22Rv1 (cell line): Measurements from ENCODE around the gene PIP5KL1.

Experiments used
- H3K27ac ChIP-seq: fragments of 450-650 bp; 2 replicates; pipeline ENCODE4 v1.5.1; 2017
- CTCF ChIP-seq: fragments of 450-650 bp; IDR thresholded peaks from 2 replicates; pipeline ENCODE4 v1.5.1; 2017; ENCODE audit warnings: mild to moderate bottlenecking
- ZFX ChIP-seq: fragments of 450-650 bp; IDR thresholded peaks from 2 replicates; pipeline ENCODE4 v1.6.1; 2017; ENCODE audit warnings: antibody characterized with exemption, borderline replicate concordance

PIP5KL1 gene

GRCh38 chr9:127953768-127954505 is 23.4 kb upstream of the PIP5KL1 start:
- no peak for TF ChIP-seq ZFX
- TF ChIP-seq CTCF = no peak
- no peak overlapping the region for H3K27ac ChIP-seq

DNA sequence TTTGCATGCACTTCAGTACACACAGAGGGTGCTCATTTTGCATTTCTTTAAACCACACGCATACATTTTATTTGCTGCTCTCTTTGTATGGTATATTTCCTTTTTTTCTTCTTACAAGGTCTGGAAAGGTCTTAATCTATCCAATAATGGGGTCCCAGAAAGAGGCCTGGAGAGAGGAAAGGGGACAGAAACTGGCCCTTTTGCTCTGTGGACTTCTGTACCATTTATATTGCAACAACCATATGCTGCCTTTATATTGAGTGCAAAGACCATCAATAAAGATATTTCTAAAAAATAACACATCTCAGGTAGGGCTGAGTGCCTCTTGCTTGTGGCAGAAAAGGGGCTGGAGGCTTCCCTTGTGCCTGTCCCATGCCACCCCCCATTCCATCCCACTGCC is 22.6 kb upstream of the PIP5KL1 start:
- no peak overlapping the region for H3K27ac ChIP-seq
- TF ChIP-seq CTCF = no peak
- no peak for TF ChIP-seq ZFX

- H3K27ac ChIP-seq = no peak overlapping the region
- TF ChIP-seq ZFX (no peak), CTCF (no peak)
Observed at GRCh38 chr9:127950513-127951289, 20.1 kb upstream of the PIP5KL1 start.

DNA sequence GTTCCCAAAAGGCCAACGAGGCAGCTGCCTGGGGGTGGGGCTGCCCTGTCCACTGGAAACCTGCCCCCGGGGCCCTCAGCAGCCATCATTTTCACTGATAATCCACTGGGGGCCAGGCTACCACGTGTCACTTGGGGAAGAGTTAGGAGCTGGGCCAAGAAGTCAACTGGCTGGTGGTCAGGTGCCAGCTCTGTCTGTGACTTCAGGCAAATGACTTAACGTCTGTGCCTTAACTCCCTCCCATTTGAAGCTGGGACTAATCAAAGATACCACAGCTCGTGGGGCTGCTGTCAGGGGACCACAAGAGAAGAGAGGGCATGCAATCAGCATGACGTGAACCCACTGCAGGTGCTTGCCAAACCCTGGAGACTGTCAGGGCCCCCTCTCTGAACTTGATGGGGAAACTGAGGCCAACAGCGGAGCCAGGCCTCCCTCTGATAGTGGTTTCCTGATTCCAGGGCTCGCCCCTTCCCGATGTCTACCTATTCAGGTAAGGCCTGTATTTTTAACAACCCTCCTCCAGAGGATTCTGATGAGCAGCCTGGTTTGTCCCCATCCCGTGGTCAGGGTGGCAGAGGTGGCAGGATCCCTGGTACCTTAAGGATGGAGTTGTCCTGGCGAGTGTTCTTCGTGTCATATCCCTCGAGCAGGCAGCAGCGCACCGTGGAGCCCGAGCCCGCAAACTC is 19.4 kb upstream of the PIP5KL1 start:
- H3K27ac ChIP-seq = no peak overlapping the region
- TF ChIP-seq ZFX = no peak
- TF ChIP-seq CTCF = no peak

DNA sequence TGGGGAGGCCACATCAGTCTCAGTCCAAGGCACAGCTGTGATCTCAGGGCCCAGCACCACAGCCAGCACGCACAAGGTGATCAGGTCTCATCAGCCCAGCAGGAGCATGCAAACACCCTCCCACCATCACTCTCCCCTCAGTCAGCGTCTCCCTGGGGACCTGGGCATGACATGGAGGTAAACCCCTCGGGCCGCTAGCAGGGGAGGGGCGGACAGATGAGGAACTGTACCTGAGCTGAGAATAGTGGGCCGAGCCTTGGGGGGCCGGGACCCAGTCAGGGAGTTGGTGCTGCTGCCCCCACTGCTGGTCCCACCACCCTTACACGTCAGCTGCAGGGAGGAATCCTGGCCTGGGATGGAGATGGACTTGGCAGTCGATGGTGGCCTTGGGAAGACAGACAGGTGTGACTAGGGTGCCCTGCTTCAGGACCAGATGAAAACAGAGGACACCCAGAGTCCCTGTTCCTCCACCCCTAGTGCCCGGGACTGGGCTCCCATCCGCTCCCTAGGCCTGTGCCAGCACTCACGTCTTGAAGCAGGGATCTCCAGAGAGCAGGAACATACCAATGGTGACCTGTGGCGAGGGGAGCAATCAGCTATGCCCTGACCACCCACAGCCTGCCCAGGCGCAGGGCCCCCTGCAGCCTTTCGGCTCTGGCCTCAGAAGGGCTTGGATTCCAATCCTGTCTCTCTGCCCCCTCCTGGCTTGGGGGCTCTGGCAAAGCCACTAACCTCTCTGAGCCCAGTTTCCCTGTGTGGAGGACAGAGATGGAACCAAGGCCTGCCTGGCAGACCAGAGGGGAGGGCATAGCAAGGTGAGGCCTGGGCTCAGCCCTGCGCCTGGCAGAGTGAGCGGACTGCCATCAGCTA is 17.5 kb upstream of the PIP5KL1 start:
- no peak for TF ChIP-seq CTCF
- no peak for TF ChIP-seq ZFX
- no peak overlapping the region for H3K27ac ChIP-seq

- H3K27ac ChIP-seq = no peak overlapping the region
- no peak for TF ChIP-seq ZFX
- no peak for TF ChIP-seq CTCF
Observed at GRCh38 chr9:127946728-127947127, 16.2 kb upstream of the PIP5KL1 start.
